Astrocyte of the spinal cord (primary cell): ENCODE data around the gene MYL11.

ENCODE experiments used
- DNase-seq: peaks from one replicate; pipeline ENCODE4 v3.0.0; 2011; ENCODE audit warnings: low read depth, low spot score
- H3K4me3 ChIP-seq: 2 replicates; pipeline ENCODE4 v1.5.1; 2011; ENCODE audit warnings: low read depth, mild to moderate bottlenecking, low read length, moderate library complexity
- in situ Hi-C: cut with HindIII; loops from 2 replicates; pipeline ENCODE4 v1.10.0; 2017; ENCODE audit warnings: low sequenced_read_pairs
- TF ChIP-seq, protein P1 (sequence below): IDR thresholded peaks from 2 replicates; pipeline ENCODE4 v1.5.1; 2012; ENCODE audit warnings: low read depth, mild to moderate bottlenecking, low read length, inconsistent platforms

MYL11 gene

DNA sequence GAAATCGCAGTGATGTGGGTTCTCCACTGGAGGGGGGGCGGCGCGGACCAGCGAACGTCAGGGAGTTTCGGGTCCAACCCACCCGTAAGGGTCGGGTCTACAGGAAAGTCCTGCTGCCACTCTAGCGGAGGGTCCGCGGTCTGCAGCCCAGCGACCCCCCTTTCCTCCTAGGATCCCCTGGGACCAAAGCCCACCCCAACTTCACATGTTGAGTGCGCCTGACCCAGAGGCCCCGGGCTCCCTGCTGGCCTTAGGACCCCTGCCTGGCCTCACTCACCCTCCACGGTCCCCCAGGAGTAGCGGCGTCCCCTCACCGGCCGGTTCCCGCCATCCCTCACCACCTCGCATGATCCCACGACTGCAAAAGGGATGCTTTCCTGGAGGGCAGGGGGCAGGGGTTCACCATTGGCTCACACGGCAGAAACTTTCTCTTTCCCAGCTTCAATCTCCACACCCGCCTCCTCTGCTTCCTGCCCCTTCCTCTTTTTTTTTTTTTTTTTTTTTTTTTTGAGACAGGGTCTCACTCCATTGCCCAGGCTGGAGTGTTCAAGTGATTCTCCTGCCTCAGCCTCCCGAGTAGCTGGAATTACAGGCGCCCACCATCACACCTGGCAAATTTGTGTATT lies 4.7 kb downstream of the MYL11 start:
- TF ChIP-seq, protein P1, sequence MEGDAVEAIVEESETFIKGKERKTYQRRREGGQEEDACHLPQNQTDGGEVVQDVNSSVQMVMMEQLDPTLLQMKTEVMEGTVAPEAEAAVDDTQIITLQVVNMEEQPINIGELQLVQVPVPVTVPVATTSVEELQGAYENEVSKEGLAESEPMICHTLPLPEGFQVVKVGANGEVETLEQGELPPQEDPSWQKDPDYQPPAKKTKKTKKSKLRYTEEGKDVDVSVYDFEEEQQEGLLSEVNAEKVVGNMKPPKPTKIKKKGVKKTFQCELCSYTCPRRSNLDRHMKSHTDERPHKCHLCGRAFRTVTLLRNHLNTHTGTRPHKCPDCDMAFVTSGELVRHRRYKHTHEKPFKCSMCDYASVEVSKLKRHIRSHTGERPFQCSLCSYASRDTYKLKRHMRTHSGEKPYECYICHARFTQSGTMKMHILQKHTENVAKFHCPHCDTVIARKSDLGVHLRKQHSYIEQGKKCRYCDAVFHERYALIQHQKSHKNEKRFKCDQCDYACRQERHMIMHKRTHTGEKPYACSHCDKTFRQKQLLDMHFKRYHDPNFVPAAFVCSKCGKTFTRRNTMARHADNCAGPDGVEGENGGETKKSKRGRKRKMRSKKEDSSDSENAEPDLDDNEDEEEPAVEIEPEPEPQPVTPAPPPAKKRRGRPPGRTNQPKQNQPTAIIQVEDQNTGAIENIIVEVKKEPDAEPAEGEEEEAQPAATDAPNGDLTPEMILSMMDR = no peak
- peak overlapping the region; percentile 54 for H3K4me3 ChIP-seq
- in situ Hi-C loops = no loop called here

DNA sequence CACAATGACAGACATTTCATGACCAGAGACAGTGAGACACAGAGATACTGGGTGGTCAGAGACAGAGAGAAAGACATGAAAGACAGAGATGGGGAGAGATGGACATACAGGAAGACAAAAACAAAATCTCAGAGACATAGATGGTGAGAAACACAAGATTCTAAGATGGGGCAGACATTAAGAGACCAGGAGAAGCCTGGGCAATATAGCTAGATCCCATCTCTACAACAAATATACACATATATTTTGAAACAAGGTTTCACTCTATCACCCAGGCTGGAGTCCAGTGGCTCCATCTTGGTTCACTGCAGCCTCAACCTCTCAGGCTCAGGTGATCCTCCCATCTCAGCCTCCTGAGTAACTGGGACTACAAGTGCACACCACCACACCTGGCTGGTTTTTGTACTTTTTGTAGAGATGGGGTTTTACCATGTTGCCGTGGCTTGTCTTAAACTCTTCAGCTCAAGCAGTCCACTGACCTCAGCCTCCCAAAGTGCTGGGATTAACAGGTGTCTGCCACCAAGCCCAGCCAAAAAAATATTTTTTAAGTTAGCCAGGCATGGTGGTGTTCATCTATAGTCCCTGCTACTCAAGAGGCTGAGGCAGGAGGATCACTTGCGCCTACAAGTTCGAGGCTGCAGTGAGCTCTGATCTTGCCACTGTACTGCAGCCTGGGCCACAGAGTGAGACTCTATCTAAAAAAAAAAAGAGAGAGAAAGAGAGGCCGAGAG lies 5.6 kb downstream of the MYL11 start:
- in situ Hi-C loops = no loop called here
- no peak overlapping the region for H3K4me3 ChIP-seq
- DNase-seq = no peak
- TF ChIP-seq, protein P1 = no peak

More for the DNA sequence above, 4.7 kb downstream of the MYL11 start:
- no peak for DNase-seq

DNA sequence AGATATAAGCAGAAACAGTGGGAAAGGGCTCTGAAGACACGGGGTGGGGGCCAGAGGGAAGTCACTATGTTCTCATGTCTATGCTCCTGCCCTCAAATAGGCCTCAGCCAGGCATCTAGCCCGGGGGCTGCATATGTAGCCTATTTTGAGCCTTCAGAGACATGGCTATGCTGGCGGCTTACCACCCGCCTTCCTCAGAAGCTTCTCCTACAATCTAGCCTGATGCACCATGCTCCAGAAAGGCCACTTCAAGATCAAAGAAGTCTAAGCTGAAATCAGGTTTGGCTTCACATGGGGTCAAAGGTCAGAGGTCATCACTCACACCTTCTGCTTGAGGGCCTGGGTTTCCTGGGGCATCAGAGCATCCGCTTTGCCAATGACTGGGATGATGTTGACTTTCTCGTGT lies 6.2 kb downstream of the MYL11 start:
- in situ Hi-C loops = no loop called here
- no peak for DNase-seq
- TF ChIP-seq, protein P1 = no peak
- no peak overlapping the region for H3K4me3 ChIP-seq

DNA sequence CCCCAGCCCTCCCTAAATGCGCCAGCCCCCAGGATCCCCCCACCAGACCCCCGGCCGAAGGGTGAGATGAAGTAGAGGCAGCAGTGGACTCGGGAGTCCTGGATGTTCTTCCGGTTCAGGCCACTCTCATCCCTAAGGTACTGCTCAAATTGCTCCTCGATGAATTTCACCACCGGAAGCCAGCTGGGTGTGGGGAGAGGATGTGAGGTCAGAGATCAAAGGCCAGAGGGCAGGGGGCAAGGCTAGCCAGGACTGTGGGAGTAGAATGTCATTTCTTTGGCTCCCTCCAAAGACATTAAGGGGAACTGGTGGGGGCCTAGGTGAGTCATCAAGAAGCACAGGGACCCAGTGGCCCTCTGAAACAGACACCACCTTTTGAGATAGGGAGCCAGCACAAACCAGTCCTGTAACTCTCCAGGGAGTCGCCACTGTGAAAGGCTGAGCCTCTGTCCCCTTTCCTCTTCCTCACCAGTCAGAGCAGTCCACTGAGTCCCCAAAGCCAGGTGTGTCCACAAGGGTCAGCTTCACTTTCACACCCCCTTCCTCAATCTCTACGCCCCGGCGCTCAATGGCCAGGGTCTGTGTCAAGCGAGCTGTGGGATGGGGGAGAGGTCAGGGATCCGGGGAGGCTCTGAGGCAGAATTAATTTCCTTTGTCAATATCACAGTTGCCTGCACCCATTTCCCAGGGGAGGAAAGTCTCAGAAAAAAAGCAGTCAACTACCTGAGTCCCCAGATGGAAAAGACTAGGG lies 6.9 kb downstream of the MYL11 start:
- TF ChIP-seq, protein P1 = no peak
- in situ Hi-C loops = no loop called here
- H3K4me3 ChIP-seq = no peak overlapping the region
- no peak for DNase-seq

DNA sequence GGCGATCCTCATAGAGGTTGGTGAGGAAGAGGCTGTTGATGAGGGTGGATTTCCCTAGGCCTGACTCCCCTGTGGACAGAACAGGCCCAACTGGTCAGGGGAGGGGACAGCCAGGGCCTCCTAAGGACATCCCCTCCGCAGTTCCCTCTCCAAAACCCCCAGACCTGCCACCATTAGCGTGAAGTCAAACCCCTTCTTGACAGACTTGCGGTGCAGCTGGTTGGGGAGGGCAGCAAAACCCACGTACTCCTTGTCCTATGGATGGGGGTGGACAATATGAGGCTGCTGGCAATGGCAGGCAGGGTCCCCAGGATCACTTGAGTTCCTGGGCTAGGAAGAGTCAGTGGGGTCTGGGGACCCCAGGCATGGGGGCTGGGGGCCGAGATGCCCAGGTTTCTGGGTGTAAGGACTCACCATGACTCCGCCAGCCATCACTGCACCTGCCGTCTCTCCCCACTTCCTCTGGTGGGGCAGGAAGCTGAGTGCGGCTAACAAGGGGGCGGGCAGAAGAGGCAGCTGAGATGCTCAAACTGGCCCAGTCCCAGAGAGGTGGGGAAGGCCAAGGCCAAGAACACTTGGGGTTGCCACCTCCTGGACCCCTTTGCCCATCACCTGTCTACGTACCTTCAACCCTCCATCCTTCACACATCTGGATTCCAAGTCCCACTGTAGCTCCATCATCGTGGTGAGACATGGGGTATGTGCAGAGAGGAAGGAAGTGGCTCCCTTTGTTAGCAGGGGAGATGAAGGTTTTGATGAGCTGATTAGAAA lies 7.7 kb downstream of the MYL11 start, which contains the start of gene SEPTIN1:
Gene SEPTIN1, minus strand, starts transcription at position 451 of the 771 bp plus-strand sequence. Its CDS starts 19 bp downstream, at position 432.
- in situ Hi-C loops = no loop called here
- H3K4me3 ChIP-seq = no peak within 1 kb of the TSS
- TF ChIP-seq, protein P1 = no peak
- DNase-seq = no peak

DNA sequence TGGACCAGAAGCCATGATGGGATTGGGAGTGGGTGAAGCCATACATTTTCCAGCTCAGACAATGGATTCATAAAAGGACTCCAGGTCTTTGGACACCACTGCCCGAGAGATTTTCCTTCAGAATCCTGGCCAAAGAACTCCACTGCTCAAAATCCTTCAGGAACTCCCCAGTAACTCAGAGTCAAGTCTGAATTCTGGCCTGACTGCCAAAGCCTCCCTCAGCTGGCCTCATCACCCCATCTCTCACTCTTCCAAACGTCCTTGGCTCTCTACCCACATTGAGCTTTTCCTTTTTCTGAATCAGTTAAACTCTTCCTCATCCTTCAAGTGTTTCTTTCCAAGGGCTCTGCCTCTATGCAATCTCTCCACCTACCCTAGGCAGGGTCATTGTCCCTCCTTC lies 8.9 kb downstream of the MYL11 start:
- no peak for DNase-seq
- H3K4me3 ChIP-seq = no peak overlapping the region
- in situ Hi-C loops = no loop called here
- TF ChIP-seq, protein P1 = no peak
